Central memory CD4-positive, alpha-beta T cell (primary cell): ENCODE measurements around the gene ANAPC4.

Source experiments
- DNase-seq: peaks from one replicate; pipeline ENCODE4 v3.0.0; 2022

Gene ANAPC4

GRCh38 chr4:25377572-25378436 is 741 bp downstream of the ANAPC4 start:
- DNase-seq = no peak

- DNase-seq = no peak
Observed at GRCh38 chr4:25378437-25378743, 1.3 kb downstream of the ANAPC4 start.

DNA sequence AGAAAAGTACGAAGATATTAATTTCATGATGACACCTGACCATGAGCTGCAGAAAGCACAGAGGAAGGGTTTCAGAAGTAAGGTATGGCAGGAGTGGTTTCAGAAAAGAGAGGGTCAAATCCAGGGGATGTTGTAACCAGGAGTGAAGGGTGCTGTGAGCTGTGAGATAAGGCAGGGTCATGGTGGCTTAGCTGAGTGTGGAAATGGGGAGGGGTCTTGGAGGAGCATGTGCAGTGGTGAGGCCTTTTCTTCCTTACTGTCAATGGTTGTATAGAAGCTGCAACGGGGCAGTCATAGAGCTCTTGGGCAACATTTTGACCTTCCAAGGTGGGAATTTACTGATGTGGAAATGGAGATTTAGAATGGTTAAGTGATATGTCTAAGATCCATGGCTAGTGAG is 2.5 kb downstream of the ANAPC4 start:
- no peak for DNase-seq

DNA sequence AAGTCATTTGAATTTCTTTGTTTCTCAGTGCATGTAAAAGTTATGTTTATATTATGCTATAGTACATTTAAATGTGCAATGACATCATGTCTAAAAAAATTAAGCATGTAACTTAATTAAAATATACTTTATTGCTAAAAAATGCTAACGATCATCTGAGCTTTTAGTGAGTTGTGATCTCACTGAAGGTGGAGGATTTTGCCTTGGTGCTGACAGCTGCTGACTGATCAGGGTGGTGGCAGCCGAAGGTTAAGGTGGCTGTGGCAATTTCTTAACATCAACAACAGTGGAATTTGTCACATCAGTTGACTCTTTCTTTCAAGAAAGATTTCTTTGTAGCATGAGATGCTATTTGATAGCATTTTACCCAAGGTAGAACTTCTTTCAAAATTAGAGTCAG is 6.6 kb downstream of the ANAPC4 start:
- no peak for DNase-seq

- no peak for DNase-seq
Observed at GRCh38 chr4:25386926-25387325, 9.9 kb downstream of the ANAPC4 start.

GRCh38 chr4:25397305-25397704 is 20.2 kb downstream of the ANAPC4 start:
- no peak for DNase-seq

- no peak for DNase-seq
Observed at GRCh38 chr4:25399510-25399909, 22.4 kb downstream of the ANAPC4 start.

GRCh38 chr4:25401066-25401465 is 24.0 kb downstream of the ANAPC4 start:
- DNase-seq = no peak

DNA sequence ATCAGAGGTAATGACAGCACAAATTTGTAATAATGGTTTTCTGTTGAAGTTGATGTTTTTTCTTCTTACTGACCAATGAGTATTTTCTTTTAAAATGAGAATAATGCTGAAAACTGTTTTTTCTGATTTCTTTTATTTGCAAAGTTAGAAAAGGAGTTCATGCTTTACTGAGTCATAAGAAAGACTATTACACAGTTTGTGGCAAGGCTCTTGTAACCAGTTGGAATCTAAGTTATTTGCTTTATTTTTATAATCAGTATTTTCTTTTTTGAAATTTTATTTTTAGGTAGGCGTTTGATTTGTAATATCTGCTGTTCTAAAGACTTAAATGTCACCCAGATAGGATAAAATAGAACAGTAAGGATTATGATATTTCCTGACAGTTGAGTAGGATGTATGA is 25.5 kb downstream of the ANAPC4 start:
- DNase-seq = no peak

GRCh38 chr4:25403699-25404098 is 26.6 kb downstream of the ANAPC4 start:
- no peak for DNase-seq

DNA sequence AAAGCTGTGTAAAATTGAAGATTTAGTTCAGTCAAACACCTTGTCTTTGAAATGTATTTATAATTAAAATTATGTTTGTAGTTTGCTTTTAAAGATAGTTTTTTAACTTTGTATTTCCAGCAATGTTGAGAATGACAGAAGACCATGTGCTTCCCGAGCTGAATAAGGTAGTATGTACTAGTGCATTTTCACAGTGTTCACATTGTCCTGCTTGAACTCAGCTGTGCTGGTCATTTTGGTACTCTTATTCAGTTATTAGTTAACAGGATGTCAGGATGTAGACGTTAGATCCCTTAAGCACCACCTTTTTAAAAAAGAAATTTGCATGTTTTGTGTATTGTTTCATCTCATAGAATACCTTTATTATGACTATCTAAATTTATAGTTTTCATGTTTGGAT is 28.4 kb downstream of the ANAPC4 start:
- DNase-seq = no peak

DNA sequence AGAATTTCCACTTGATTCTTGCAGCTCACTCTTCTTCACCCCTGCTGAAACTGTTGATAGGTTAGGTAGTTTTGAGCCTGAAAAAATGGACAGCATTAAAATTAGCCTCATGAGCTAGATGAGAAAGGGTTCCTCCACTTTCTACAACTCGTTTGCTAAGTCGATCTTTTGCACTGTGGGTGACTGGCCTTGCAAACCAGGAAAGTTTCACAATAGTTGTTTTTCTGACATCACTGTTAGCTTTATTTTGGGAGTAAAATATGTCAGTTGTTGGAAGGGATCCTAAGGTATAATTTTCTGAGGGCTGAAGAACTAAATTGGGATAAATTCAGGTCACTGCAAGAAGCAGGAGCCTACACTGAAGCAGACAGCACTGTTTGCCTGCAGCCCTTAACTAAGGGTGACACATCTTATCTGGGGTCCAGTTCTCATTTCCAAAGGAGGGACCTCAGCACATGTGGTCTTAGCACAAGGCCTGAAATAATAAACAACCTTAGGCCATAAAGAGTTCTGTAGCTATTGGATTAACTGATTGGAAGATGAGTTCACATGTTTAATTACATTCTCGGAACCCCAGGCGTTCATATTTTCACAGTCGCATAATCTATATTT is 29.1 kb downstream of the ANAPC4 start:
- DNase-seq = no peak

DNA sequence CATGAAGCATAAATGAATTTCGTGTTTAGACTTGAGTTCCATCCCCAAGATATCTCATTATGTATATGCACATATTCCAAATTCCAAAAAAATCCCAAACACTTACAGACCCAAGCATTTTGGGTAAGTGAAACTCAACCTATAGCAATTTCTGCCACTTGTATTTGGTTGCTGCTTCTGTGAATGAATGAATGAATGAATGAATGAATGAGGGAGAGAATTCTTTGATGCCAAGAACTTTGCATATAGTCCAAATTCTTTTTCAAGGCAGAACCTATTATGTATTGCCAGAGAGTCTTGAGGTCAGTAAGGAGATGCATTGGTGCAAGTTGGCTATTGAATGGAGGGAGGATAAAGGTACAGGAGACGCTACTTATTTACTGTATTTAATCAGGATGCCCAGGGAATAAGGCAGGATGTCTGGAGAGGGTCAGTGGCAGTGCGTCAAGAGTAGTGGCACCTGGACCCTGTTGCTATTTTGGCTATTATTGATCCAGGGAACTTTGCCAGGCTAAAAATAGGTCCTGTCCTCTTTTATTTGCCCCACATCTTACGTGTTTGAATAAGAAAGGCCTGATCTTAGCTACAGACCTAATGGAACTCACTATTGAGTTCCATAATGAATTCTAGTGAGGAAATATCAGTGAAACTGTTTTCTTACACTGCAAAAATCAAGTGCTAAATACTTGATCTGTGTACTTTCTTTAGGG is 33.9 kb downstream of the ANAPC4 start:
- no peak for DNase-seq

GRCh38 chr4:25413261-25413660 is 36.2 kb downstream of the ANAPC4 start:
- DNase-seq = no peak

DNA sequence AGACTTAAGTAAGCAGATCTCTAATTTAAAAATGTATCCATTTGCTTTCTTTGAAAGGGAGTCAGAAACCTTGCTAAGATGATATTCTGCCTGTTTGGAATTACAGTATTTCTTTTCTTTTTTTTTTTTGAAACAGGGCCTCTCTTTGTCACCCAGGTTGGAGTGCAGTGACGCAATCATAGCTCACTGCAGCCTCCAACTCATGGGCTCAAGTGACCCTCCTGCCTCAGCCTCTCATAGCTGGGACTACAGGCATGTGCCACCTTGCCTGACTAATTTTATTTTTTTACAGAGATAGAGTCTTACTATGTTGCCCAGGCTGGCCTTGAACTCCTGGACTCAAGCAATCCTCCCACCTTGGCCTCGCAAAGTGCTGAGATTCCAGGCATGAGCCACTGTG is 40.0 kb downstream of the ANAPC4 start:
- no peak for DNase-seq

DNA sequence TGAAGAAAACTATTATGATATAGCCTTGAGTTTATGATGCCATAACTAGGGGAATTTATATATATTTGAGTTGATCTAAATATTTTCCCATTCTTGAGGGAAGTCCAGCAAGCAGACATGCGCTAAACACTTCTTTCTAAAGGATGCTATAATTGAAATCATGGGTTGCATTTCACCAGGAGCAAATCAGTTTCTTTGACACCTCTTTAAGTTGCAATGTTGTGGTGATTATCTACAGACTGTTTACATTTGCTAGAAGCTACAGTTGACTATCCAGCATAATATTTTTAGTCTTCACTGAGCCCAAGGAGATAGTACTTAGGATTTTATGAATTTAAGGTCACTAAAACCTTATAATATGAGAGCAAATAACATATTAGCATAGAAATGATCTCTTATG is 43.9 kb downstream of the ANAPC4 start:
- no peak for DNase-seq

DNA sequence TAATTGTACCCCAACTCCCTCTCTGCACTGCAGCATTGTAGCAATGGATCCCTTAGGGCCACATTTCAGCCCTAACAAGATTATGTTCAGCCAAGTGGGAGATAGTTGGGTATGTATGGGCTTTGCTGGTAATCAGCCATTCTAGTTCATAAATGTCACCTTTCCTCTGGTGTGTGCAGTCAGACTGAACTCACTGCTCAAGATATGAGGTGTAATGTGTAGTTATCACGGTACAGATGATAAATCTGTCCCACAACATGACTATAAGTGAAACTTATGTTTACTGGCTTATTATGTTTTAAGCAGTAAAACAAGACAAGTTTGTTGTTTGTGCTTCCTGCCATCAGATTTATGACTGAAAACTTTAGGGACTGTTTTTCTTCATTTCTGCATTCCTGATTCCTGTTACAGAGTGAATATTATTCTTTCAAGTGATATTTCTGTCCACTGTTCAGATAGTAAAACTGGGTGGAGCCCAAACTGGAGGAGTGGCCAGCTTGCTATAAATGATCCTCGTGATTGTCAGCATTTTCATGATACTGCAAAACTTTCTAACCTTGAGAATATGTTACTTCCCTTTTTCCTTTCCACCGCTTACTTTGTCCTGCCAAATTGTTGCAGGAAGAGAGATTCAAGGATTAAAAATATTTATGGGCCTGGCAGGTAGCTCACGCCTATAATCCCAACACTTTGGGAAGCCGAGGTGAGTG is 44.9 kb downstream of the ANAPC4 start:
- no peak for DNase-seq

GRCh38 chr4:25423548-25423947 is 46.5 kb downstream of the ANAPC4 start:
- DNase-seq = no peak

GRCh38 chr4:25424539-25425228 is 47.6 kb downstream of the ANAPC4 start:
- DNase-seq = no peak

DNA sequence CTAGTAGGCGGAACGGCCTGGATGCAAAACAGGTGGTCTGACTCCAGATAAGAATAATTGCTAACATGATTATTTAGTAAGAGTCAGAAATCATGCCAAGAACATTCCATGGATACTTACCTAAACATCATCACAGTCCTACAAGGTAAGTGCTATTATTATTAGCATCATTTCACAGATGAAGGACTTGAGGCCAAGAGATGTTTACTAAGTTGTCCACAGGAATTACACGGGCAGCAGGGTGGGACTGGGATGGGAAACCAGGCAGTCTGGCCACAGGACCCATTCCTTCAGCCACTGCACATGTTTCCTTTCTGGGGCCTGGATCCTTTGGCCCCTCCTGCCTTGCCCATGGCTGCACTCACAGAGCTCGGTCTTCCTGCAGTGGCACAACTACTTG is 48.3 kb downstream of the ANAPC4 start:
- DNase-seq = no peak

GRCh38 chr4:25427871-25428270 is 50.8 kb downstream of the ANAPC4 start:
- DNase-seq = no peak

DNA sequence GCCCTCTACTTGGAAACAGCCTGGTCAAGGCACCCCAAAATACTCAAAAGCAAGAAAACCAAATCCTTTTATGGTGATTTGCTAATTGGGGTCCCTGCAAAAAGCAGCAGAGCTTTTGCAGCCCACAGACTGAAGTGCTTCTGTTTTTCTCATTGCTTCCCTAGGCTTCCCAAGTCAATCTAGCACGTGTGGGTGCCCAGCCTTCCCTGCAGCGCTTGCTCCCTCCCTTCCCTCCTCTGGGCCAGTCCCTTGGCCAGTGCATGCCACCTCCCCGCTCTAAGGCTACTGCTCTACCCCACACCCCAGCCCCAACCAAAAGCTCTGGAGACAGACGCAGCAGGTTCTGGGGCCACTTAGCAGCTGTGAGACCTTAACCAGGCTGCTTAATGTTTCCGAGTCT is 53.6 kb downstream of the ANAPC4 start:
- no peak for DNase-seq
